AG04449 (cell line): ENCODE results near the gene TMPRSS13.

Source experiments
- CTCF ChIA-PET: fragments of 350-600 bp; formaldehyde crosslinking; extraction: SDS; loops from one replicate; lab custom pipeline; 2021; ENCODE audit warnings: antibody characterized with exemption; lab: Yijun Ruan, JAX
- POLR2A ChIA-PET: fragments of 400-600, 350-600 bp; formaldehyde crosslinking; extraction: SDS; loops from one replicate; lab custom pipeline; 2020; ENCODE audit warnings: antibody characterized with exemption, inconsistent platforms; lab: Yijun Ruan, JAX
- DNase-seq: peaks from one replicate; pipeline ENCODE4 v3.0.0-alpha.2; 2010; ENCODE audit warnings: low read depth, low spot score
- H3K4me3 ChIP-seq: 2 replicates; pipeline ENCODE4 v1.5.1; 2011; ENCODE audit warnings: low read depth, mild to moderate bottlenecking, control low read depth, low read length
- TF ChIP-seq, protein P1 (sequence below): IDR thresholded peaks from one replicate; pipeline ENCODE4 v1.5.1; 2011; ENCODE audit warnings: mild to moderate bottlenecking, moderate library complexity, low read length, control low read depth, inconsistent platforms; ENCODE audit not compliant: insufficient read depth; ENCODE audit errors: missing control alignments

The TMPRSS13 gene

DNA sequence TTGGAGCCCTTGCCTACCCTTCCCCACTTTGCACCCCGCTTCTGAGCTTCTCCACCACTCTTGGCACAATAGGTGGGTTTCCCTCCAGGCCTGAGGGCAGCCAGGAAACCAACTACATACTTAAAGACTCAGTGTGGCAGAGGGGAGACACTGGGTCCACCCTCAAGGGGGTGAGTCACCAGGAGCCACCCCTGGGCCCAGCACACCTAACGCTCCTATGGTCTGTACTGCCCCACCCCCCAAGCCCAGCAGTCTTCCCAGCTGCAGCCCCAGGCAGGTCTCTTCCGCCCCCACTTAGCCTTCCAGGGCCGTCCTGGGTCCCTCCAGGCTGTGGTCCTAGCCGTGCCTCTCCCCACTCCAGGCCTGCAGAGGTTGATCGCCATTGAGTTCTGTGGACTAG lies 3.2 kb upstream of the TMPRSS13 start:
- ChIA-PET CTCF (interaction anchor here (1.3 kb wide), 1 partner anchor 15 kb away, joined by 10 read pairs; no protein-coding TSS in a partner anchor), POLR2A (no interaction called here)
- TF ChIP-seq, protein P1, sequence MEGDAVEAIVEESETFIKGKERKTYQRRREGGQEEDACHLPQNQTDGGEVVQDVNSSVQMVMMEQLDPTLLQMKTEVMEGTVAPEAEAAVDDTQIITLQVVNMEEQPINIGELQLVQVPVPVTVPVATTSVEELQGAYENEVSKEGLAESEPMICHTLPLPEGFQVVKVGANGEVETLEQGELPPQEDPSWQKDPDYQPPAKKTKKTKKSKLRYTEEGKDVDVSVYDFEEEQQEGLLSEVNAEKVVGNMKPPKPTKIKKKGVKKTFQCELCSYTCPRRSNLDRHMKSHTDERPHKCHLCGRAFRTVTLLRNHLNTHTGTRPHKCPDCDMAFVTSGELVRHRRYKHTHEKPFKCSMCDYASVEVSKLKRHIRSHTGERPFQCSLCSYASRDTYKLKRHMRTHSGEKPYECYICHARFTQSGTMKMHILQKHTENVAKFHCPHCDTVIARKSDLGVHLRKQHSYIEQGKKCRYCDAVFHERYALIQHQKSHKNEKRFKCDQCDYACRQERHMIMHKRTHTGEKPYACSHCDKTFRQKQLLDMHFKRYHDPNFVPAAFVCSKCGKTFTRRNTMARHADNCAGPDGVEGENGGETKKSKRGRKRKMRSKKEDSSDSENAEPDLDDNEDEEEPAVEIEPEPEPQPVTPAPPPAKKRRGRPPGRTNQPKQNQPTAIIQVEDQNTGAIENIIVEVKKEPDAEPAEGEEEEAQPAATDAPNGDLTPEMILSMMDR, result no peak
- no peak for DNase-seq
- H3K4me3 ChIP-seq, result no peak overlapping the region

DNA sequence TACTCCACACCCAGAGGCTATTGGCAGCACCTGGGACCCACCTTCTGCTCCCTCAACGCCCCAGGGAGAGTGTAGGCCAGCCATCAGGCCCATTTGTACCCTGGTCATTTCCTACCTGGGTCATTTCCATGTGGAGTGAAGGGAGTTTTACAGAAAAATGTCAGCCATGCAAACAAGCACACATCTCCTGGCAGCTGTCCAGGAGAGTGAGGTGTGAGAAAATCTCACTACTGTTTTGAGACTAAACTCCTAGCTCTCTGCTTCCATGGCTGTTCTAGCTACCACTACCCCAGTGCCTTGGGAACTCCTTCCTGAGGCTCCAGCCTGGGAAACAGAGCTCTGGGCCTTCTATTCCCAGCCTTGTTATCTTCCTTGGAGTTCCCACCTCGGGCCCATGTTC lies 2.8 kb upstream of the TMPRSS13 start:
- ChIA-PET CTCF (interaction anchor here (1.3 kb wide), 1 partner anchor 15 kb away, joined by 10 read pairs; no protein-coding TSS in a partner anchor), POLR2A (no interaction called here)
- no peak for DNase-seq
- no peak overlapping the region for H3K4me3 ChIP-seq
- TF ChIP-seq, protein P1, result no peak

GRCh38 chr11:117931331-117931950 lies 2.2 kb upstream of the TMPRSS13 start:
- H3K4me3 ChIP-seq, result no peak overlapping the region
- TF ChIP-seq, protein P1, result no peak
- ChIA-PET POLR2A (no interaction called here), CTCF (interaction anchor here (1.3 kb wide), 1 partner anchor 16 kb away, joined by 10 read pairs; no protein-coding TSS in a partner anchor)
- DNase-seq, result no peak

GRCh38 chr11:117930668-117931330 lies 1.6 kb upstream of the TMPRSS13 start:
- no peak overlapping the region for H3K4me3 ChIP-seq
- DNase-seq, result no peak
- CTCF ChIA-PET, result interaction anchor here (1.3 kb wide), 1 partner anchor 17 kb away, joined by 10 read pairs; no protein-coding TSS in a partner anchor
- TF ChIP-seq, protein P1, result no peak
- POLR2A ChIA-PET, result no interaction called here

DNA sequence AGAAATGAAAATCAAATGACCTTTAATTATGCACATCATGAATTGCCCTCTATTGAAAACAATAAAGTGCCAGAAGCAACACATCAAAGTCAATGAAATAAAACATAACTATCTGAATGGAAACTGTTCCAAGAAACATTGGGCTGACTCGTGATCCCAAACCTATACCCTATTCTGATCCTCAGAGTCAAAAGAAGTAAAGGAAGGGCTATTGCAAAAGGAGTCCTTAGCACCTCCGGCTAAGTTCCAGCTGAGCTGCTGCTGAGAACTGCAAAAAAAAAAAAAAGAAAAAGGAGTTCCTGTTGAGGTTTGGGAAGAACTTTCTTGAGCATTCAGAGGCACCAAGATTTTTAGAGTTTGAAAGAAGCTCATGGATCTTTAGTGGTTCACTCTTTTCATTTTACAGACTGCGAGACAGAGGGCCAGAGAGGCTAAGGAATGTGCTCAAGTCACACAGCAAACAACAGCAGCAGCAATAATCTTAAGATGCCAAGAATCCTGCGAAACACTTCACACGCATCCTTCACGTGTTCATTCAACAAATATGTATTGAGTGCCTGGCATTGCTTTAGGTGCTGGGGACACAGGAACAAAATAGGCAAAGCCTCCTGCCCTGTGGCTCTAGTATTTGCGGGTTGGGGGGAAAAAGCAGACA lies 841 bp upstream of the TMPRSS13 start:
- no peak for DNase-seq
- TF ChIP-seq, protein P1, result no peak
- ChIA-PET CTCF (no interaction called here), POLR2A (no interaction called here)
- H3K4me3 ChIP-seq, result no peak overlapping the region
